Naive thymus-derived CD4-positive, alpha-beta T cell (primary cell): ENCODE results near the gene ATP1A3. TPM values are rescaled to one million over a fixed set of nuclear protein-coding genes. Genes with fewer than 3 reads are reported as not detected.
A peak's percentile ranks its signal among the peaks of the same experiment; 100 is the strongest.
"Not testable (repeated sequence)": the region's sequence is repeated elsewhere in the genome, so short reads cannot be mapped to it uniquely, and the experiment has no call there.

Experiments used
- ATAC-seq: fragments of 150-1000 bp; cut with Tn5 transposase; 2 replicates; pipeline ENCODE4 v1.10.0; 2021; ENCODE audit warnings: mild to moderate bottlenecking, moderate library complexity
- CTCF ChIA-PET: fragments of 350-600 bp; sonication (Branson Sonifier 250); formaldehyde crosslinking; loops from one replicate; lab custom pipeline; 2021; ENCODE audit warnings: antibody characterized with exemption; lab: Charles Lee
- POLR2A ChIA-PET: fragments of 350-600 bp; sonication (Branson Sonifier 250); formaldehyde crosslinking; loops from one replicate; lab custom pipeline; 2021; ENCODE audit warnings: antibody characterized with exemption, inconsistent platforms; lab: Charles Lee
- DNase-seq, 9 donors: peaks; one replicate each; pipeline versions ENCODE4 v3.0.0 to v3.0.0-alpha.2; 2020 to 2022; ENCODE audit warnings: mixed read lengths in 1 of 9
- H3K27ac ChIP-seq: one replicate; pipeline ENCODE4 v1.7.0; 2013; ENCODE audit warnings: mild to moderate bottlenecking, low read depth, low read length, moderate library complexity
- H3K27me3 ChIP-seq, 2 donors: one replicate each; pipeline ENCODE4 v1.7.0; 2013; ENCODE audit warnings: low read length in 2 of 2, mild to moderate bottlenecking in 2 of 2, moderate library complexity in 2 of 2; ENCODE audit not compliant: control insufficient read depth in 2 of 2, insufficient read depth in 2 of 2
- H3K36me3 ChIP-seq, 3 experiments: 1 replicate in 2 of 3; 2 replicates in 1 of 3; pipeline ENCODE4 v1.7.0; 2013; ENCODE audit warnings: low read length in 3 of 3, mild to moderate bottlenecking in 3 of 3, moderate library complexity in 1 of 3; ENCODE audit not compliant: insufficient read depth in 3 of 3, control insufficient read depth in 2 of 3
- H3K4me1 ChIP-seq, 2 donors: one replicate each; pipeline ENCODE4 v1.7.0; 2013; ENCODE audit warnings: low read length in 2 of 2, mild to moderate bottlenecking in 2 of 2, moderate library complexity in 1 of 2; ENCODE audit not compliant: control insufficient read depth in 2 of 2, insufficient read depth in 2 of 2
- H3K4me3 ChIP-seq: 2 replicates; pipeline ENCODE4 v1.7.0; 2013; ENCODE audit warnings: mild to moderate bottlenecking, low read length
- H3K9me3 ChIP-seq, 3 experiments: 1 replicate in 2 of 3; 2 replicates in 1 of 3; pipeline ENCODE4 v1.7.0; 2013; ENCODE audit warnings: low read length in 3 of 3; ENCODE audit not compliant: control insufficient read depth in 2 of 3
- H3K27ac Mint-ChIP-seq, 9 donors: one replicate each; pipeline ENCODE4 v1.8.0; 2020 to 2022; ENCODE audit warnings: mixed read lengths in 9 of 9, mild to moderate bottlenecking in 8 of 9, moderate library complexity in 5 of 9, inconsistent platforms in 2 of 9
- H3K27me3 Mint-ChIP-seq, 5 donors: one replicate each; pipeline ENCODE4 v1.8.0; 2021 to 2022; ENCODE audit warnings: mixed read lengths in 5 of 5, mild to moderate bottlenecking in 1 of 5
- H3K36me3 Mint-ChIP-seq, 5 donors: one replicate each; pipeline ENCODE4 v1.8.0; 2020 to 2022; ENCODE audit warnings: mixed read lengths in 5 of 5, mild to moderate bottlenecking in 3 of 5, inconsistent platforms in 1 of 5
- H3K4me1 Mint-ChIP-seq, 7 donors: one replicate each; pipeline ENCODE4 v1.8.0; 2020 to 2022; ENCODE audit warnings: mixed read lengths in 7 of 7, mild to moderate bottlenecking in 3 of 7, inconsistent platforms in 1 of 7
- H3K4me3 Mint-ChIP-seq, 10 donors: one replicate each; pipeline ENCODE4 v1.8.0; 2020 to 2022; ENCODE audit warnings: mild to moderate bottlenecking in 10 of 10, mixed read lengths in 10 of 10, moderate library complexity in 6 of 10, inconsistent platforms in 2 of 10
- H3K9me3 Mint-ChIP-seq, 11 donors: one replicate each; pipeline ENCODE4 v1.8.0; 2020 to 2022; ENCODE audit warnings: mixed read lengths in 11 of 11, mild to moderate bottlenecking in 4 of 11, inconsistent platforms in 1 of 11, moderate library complexity in 1 of 11
- intact Hi-C, 2 donors: fragments of 100-400 bp; cut with micrococcal nuclease; formaldehyde crosslinking; loops; one replicate each; pipeline ENCODE4 v1.15.1; 2023
- polyA plus RNA-seq, 2 donors: library from polyadenylated mRNA; unstranded; fragments of 300-500 nt; fragmentation: Illumina TruSeq; gene quantifications; one replicate each; pipeline ENCODE4 v1.2.3, GENCODE V29; 2021
- total RNA-seq, 6 experiments: library from RNA in 5 of 6; stranded (reverse) in 5 of 6; gene quantifications; 1 replicate in 5 of 6; 2 replicates in 1 of 6; pipeline ENCODE4 v1.2.3 and lab custom pipeline; 2021 to 2026

The ATP1A3 gene
- total and polyA plus RNA-seq, 7 experiments from 2014 or later = 0.54 to 5.0 (median 2.7) TPM

DNA sequence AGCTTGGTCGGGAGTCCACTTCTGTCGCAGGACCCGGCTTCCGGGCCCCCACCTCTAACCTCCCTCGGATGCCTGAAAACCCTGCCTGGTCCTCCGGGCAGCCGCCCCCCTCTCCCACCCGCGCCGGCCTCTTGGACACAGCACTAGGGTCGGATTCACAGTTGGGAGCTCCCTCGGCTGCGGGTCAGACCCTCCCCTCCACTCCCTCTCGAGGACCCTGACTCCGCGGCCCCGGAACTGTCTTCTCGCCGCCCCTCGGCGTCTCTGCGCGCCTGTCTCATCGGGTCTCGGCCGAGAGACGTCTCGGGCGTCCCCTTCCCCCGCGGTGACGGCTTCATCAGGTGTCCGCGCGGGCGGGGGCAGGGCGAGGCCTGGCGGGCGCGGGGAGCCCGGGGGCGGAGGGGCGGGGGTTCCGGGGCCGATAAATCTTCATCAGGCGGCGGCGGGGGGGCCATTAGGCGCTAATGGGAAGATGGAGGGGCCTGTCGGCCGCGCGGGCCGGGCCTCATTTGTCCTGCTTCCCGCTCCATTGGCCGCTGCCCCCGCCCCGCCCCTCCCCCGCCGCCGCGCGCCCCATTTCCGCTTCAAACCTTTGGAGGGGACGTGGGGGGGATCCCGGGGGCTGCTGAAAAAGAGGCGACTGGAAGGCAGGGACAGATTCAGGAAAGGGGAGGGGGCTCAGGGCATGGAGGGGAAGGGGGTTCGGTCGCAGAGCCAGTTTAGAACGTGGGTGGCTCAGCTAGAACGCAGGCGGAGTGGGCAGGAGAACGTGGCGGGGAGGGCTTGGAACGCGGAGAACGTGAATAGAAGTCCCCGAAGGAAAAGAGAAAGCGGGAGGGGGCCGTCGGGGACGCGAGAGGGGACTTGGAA is 53.9 kb downstream of the ATP1A3 start:
- H3K4me3 Mint-ChIP-seq = peak overlapping the region; percentile 80 to 95 (median 89)
- Histone ChIP-seq H3K36me3 (no peaks in the 10 kb centered on the region), H3K4me1 (peaks cover 10 to 31% of the 10 kb centered on the region in 2 donors), H3K27me3 (peaks cover 0 to 4% of the 10 kb centered on the region in 2 donors), H3K9me3 (no peaks in the 10 kb centered on the region), H3K27ac (peak overlapping the region; percentile 67), H3K4me3 (peak overlapping the region; percentile 52)
- no peaks in the 10 kb centered on the region for H3K9me3 Mint-ChIP-seq
- H3K36me3 Mint-ChIP-seq = no peaks in the 10 kb centered on the region
- H3K4me1 Mint-ChIP-seq = peaks cover 25 to 44% (median 38%) of the 10 kb centered on the region in 7 donors
- H3K27me3 Mint-ChIP-seq = peaks cover 0 to 31% (median 4%) of the 10 kb centered on the region in 5 donors
- ATAC-seq (peak; percentile 30), DNase-seq (peak in 2 of 9 donors; percentile 35 to 70)
- peak overlapping the region in 8 of 9 donors; percentile 64 to 94 (median 84) for H3K27ac Mint-ChIP-seq
- ChIA-PET POLR2A (interaction anchor here (1.1 to 9.3 kb wide), 5 partner anchors 10 to 80 kb away, joined by 3 to 106 read pairs (median 5); partner anchors contain the start of genes ARHGEF1 and RPS19), CTCF (no interaction called here)
- intact Hi-C loops = no loop called here

DNA sequence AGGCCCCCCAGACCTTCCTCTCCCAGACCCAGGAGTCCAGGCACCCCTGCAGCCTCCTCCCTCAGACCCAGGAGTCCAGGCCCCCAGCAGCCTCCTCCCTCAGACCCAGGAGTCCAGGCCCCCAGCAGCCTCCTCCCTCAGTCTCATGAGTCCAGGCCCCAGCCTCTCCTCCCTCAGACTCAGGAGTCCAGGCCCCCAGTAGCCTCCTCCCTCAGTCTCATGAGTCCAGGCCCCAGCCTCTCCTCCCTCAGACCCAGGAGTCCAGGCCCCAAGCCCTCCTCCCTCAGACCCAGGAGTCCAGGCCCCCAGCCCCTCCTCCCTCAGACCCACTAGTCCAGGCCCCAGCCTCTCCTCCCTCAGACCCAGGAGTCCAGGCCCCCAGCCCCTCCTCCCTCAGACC is 54.8 kb downstream of the ATP1A3 start:
- H3K9me3 Mint-ChIP-seq, DNase-seq, H3K36me3 Mint-ChIP-seq, ATAC-seq, intact Hi-C loops, H3K4me3 ChIP-seq, CTCF ChIA-PET, H3K36me3 ChIP-seq, H3K9me3 ChIP-seq, H3K27me3 ChIP-seq, H3K27ac ChIP-seq: not testable (repeated sequence)
- peaks cover 28 to 43% (median 36%) of the 10 kb centered on the region in 7 donors for H3K4me1 Mint-ChIP-seq
- POLR2A ChIA-PET = interaction anchor here (1.1 to 9.3 kb wide), 4 partner anchors 12 to 79 kb away, joined by 3 to 106 read pairs (median 4); partner anchors contain the start of genes ARHGEF1 and RPS19
- peaks cover 11 to 31% of the 10 kb centered on the region in 2 donors for H3K4me1 ChIP-seq
- peak overlapping the region in 4 of 10 donors; percentile 43 to 95 (median 64) for H3K4me3 Mint-ChIP-seq
- peaks cover 0 to 35% (median 4%) of the 10 kb centered on the region in 5 donors for H3K27me3 Mint-ChIP-seq
- H3K27ac Mint-ChIP-seq = peak overlapping the region in 3 of 9 donors; percentile 41 to 59 (median 46)

DNA sequence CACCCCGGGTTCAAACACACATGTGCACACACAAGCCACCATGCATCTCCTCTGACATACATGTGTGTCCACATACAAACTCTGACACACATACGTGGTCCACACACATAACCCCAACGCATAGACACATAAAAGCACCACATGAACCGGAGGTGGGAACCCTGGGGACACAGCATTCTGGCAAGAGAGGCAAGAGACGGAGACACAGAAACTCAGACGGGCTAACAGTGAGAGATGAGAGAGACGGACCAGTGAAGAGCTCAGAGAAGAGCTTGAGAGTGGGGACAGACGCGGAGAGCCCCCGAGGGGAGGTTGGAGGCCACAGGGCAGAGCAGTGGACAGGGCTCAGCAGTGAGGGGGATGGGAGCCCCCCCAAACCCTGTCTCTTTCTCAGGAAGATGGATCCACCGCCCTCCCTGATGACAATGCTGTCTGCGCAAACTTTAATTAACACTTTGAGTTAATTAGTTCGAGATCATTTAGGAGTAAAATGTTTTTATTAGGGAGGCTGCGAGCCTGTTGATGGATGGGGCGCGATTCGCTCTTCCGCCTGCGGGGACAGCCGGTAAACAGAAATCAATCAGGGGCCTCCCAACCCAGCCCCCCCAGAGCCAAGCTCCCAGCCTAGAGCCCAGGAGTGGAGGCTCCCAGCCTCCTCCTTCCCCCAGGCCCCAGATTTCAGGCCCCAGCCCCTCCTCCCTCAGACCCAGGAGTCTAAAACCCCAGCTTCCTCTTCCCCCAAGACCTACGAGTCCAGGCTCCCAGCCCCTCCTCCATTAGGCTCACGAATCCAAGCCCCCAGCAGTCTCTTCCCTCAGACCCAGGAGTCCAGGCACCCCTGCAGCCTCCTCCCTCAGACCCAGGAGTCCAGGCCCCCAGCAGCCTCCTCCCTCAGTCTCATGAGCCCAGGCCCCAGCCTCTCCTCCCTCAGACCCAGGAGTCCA is 56.2 kb downstream of the ATP1A3 start:
- Histone ChIP-seq H3K27me3 (peaks cover 0 to 4% of the 10 kb centered on the region in 2 donors), H3K36me3 (no peaks in the 10 kb centered on the region), H3K27ac (no peak overlapping the region), H3K4me3 (no peak overlapping the region), H3K4me1 (peaks cover 18 to 26% of the 10 kb centered on the region in 2 donors), H3K9me3 (no peaks in the 10 kb centered on the region)
- POLR2A ChIA-PET = interaction anchor here (0.7 to 1.3 kb wide), 7 partner anchors 8 to 78 kb away, joined by 3 to 5 read pairs (median 3); partner anchors contain the start of gene RABAC1
- Mint-ChIP-seq H3K27ac (peak overlapping the region; percentile 0 to 90 (median 57)), H3K9me3 (no peaks in the 10 kb centered on the region), H3K36me3 (no peaks in the 10 kb centered on the region), H3K4me1 (peaks cover 36 to 50% (median 42%) of the 10 kb centered on the region in 7 donors), H3K27me3 (peaks cover 0 to 36% (median 4%) of the 10 kb centered on the region in 5 donors), H3K4me3 (peak overlapping the region in 7 of 10 donors; percentile 0 to 57 (median 26))
- no peak for ATAC-seq
- DNase-seq = no peak
- CTCF ChIA-PET = interaction anchor here (0.5 to 1.9 kb wide), 4 partner anchors 15 to 66 kb away, joined by 3 to 7 read pairs (median 4); no protein-coding TSS in a partner anchor
- intact Hi-C loops = no loop called here

DNA sequence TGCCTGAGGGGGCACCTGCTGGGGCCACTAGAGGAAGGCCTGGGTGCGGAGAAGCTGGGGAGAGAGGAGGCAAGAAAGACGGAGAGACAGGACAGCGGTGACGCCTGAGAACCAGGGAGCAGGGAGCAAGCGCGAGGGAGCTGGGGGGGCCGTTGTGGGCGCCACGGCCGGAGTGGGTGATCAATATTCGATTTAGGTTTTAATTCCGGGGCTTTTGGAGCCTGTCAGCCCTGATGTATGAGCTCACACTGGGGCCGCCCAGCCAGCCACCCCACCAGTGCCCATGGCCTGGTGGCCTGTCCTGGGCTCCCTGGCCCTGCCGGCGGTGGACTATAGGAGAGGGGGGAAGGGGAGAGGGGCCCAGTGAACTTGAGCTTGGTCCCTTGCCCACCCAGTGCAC is 57.1 kb downstream of the ATP1A3 start:
- no peaks in the 10 kb centered on the region for H3K36me3 ChIP-seq
- H3K4me3 ChIP-seq = no peak overlapping the region
- Mint-ChIP-seq H3K4me1 (peaks cover 38 to 52% (median 42%) of the 10 kb centered on the region in 7 donors), H3K27me3 (peaks cover 0 to 34% (median 4%) of the 10 kb centered on the region in 5 donors), H3K27ac (peak overlapping the region in 7 of 9 donors; percentile 15 to 79 (median 57)), H3K4me3 (no peak overlapping the region), H3K9me3 (no peaks in the 10 kb centered on the region), H3K36me3 (no peaks in the 10 kb centered on the region)
- ChIA-PET CTCF (interaction anchor here (0.5 to 1.9 kb wide), 5 partner anchors 16 to 65 kb away, joined by 3 to 7 read pairs (median 3); no protein-coding TSS in a partner anchor), POLR2A (interaction anchor here (0.7 to 1.3 kb wide), 7 partner anchors 9 to 78 kb away, joined by 3 to 5 read pairs (median 3); partner anchors contain the start of gene RABAC1)
- H3K27ac ChIP-seq = no peak overlapping the region
- no peak for DNase-seq
- H3K9me3 ChIP-seq = no peaks in the 10 kb centered on the region
- H3K27me3 ChIP-seq = peaks cover 0 to 4% of the 10 kb centered on the region in 2 donors
- intact Hi-C loops = no loop called here
- H3K4me1 ChIP-seq = peaks cover 18 to 26% of the 10 kb centered on the region in 2 donors
- no peak for ATAC-seq

DNA sequence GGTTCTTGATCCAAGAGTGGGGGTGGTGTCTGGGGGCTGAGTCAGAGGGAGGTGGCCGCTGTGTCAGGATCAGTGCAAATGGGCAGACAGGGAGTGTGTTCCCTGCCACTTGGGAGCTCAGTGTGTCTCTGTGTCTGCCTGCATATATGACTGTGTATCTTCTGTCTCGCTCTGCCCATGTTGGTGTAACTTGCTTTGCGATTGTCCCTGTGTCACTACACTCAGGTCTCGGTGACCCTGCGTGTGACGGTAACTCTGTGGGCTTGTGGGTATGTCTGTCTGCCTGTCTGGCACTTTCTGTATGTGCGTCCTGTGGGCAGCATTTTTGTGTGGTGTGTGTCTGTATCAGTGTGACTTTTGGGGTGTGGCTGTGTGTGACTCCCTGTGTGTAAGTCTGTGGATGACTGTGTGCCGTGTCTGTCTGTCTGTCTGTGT is 57.6 kb downstream of the ATP1A3 start:
- H3K36me3 ChIP-seq = no peaks in the 10 kb centered on the region
- no peak overlapping the region for H3K4me3 ChIP-seq
- H3K9me3 ChIP-seq = no peaks in the 10 kb centered on the region
- ATAC-seq (peak; percentile 60), DNase-seq (no peak)
- intact Hi-C loops = no loop called here
- POLR2A ChIA-PET = interaction anchor here (1.0 kb wide), 1 partner anchor 77 kb away, joined by 3 read pairs; no protein-coding TSS in a partner anchor
- no peaks in the 10 kb centered on the region for H3K9me3 Mint-ChIP-seq
- H3K27me3 Mint-ChIP-seq = peaks cover 0 to 29% (median 1%) of the 10 kb centered on the region in 5 donors
- no peaks in the 10 kb centered on the region for H3K36me3 Mint-ChIP-seq
- H3K27ac ChIP-seq = no peak overlapping the region
- peak overlapping the region in 3 of 10 donors; percentile 2 to 56 (median 2) for H3K4me3 Mint-ChIP-seq
- peaks cover 0 to 4% of the 10 kb centered on the region in 2 donors for H3K27me3 ChIP-seq
- CTCF ChIA-PET = interaction anchor here (0.5 to 1.9 kb wide), 2 partner anchors 17 to 63 kb away, joined by 3 to 7 read pairs; no protein-coding TSS in a partner anchor
- peaks cover 35 to 52% (median 38%) of the 10 kb centered on the region in 7 donors for H3K4me1 Mint-ChIP-seq
- peak overlapping the region; percentile 15 to 78 (median 57) for H3K27ac Mint-ChIP-seq
- peaks cover 18 to 26% of the 10 kb centered on the region in 2 donors for H3K4me1 ChIP-seq
